K562 treated with DMSO at 1 percent for 24 hours (cell line): ENCODE results near the gene FBXO34. TPM values are rescaled to one million over a fixed set of nuclear protein-coding genes. Genes with fewer than 3 reads are reported as not detected.

Source experiments
- total RNA-seq: library from RNA; unstranded; fragments of 300-600 nt; gene quantifications from 2 replicates; pipeline ENCODE4 v1.2.3, GENCODE V29; 2022; ENCODE audit warnings: low read depth; ENCODE audit not compliant: insufficient read depth

Gene FBXO34, protein sequence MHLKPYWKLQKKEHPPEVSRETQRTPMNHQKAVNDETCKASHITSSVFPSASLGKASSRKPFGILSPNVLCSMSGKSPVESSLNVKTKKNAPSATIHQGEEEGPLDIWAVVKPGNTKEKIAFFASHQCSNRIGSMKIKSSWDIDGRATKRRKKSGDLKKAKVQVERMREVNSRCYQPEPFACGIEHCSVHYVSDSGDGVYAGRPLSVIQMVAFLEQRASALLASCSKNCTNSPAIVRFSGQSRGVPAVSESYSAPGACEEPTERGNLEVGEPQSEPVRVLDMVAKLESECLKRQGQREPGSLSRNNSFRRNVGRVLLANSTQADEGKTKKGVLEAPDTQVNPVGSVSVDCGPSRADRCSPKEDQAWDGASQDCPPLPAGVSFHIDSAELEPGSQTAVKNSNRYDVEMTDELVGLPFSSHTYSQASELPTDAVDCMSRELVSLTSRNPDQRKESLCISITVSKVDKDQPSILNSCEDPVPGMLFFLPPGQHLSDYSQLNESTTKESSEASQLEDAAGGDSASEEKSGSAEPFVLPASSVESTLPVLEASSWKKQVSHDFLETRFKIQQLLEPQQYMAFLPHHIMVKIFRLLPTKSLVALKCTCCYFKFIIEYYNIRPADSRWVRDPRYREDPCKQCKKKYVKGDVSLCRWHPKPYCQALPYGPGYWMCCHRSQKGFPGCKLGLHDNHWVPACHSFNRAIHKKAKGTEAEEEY
- 10.4 and 15.5 TPM in 2 replicates for total RNA-seq

DNA sequence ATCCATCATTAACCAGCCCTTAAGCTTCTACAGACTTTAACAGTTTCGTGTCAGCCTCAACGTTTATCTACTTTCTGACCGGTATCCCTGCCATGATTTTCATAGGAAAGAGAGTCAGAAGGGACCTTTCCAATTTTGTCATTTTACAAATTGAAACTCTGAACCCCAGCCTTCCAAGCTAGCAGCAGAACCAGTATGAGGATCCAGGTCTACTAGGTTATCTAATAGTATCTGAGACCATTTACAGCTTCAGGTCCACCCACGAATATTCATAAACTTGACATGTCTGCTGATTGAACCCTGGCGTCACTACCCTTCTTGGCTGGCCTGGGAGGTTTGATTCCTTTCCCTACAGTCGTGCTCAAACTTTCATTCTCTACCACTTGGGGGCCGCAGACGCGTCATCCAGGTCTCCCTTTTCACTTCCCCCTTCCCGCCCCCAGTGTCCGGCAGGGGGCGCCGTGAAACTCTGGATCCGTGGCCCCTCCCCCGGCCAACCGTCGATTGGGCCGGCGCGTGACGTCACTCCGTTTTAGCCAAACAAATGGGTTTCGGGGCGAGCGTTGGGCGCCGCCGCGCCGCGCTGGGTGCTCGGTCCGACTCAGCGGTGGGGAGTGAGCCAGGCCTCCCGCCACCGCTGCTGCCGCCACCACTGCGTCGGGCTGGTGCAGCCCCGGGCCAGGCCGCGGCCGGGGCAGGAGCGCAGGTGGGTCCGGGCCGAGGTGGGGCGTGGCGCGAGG is at the start of gene FBXO34:
Gene FBXO34 (plus strand): TSS at position 590 of the 740 bp plus-strand sequence. CDS start 78,970 bp downstream, outside the sequence.

Other genes starting within 250 kb of the FBXO34 start
- gene WDHD1, start 244.3 kb upstream of the FBXO34 start, total RNA-seq, result 8.5 and 9.4 TPM in 2 replicates
- 3.4 and 4.2 TPM in 2 replicates for gene SOCS4, start 244.2 kb upstream of the FBXO34 start, total RNA-seq
- 40.3 and 48.6 TPM in 2 replicates for gene MAPK1IP1L, start 219.8 kb upstream of the FBXO34 start, total RNA-seq
- 13.1 and 17.5 TPM in 2 replicates for gene LGALS3, start 142.2 kb upstream of the FBXO34 start, total RNA-seq
- 22.1 and 30.1 TPM in 2 replicates for gene DLGAP5, start 79.8 kb upstream of the FBXO34 start, total RNA-seq
- 1.9 and 2.1 TPM in 2 replicates for gene ATG14, start 140.4 kb downstream of the FBXO34 start, total RNA-seq
- not detected in 2 replicates for gene TBPL2, start 169.2 kb downstream of the FBXO34 start, total RNA-seq